Stomach (tissue), 4 donors: ENCODE measurements around the gene MZT2A.
"Not testable (repeated sequence)": the region's sequence is repeated elsewhere in the genome, so short reads cannot be mapped to it uniquely, and the experiment has no call there.

Source experiments
- EP300 ChIP-seq: sonication (generic); formaldehyde crosslinking; IDR thresholded peaks from one replicate; pipeline ENCODE4 v1.6.1; 2017; ENCODE audit warnings: antibody characterized with exemption
- POLR2A ChIP-seq, 4 donors: fragments of 450-650 bp; IDR thresholded peaks; one replicate each; pipeline ENCODE4 v1.6.1; 2016; ENCODE audit warnings: antibody characterized with exemption in 4 of 4, control low read depth in 2 of 4, mild to moderate bottlenecking in 1 of 4, moderate library complexity in 1 of 4

DNA sequence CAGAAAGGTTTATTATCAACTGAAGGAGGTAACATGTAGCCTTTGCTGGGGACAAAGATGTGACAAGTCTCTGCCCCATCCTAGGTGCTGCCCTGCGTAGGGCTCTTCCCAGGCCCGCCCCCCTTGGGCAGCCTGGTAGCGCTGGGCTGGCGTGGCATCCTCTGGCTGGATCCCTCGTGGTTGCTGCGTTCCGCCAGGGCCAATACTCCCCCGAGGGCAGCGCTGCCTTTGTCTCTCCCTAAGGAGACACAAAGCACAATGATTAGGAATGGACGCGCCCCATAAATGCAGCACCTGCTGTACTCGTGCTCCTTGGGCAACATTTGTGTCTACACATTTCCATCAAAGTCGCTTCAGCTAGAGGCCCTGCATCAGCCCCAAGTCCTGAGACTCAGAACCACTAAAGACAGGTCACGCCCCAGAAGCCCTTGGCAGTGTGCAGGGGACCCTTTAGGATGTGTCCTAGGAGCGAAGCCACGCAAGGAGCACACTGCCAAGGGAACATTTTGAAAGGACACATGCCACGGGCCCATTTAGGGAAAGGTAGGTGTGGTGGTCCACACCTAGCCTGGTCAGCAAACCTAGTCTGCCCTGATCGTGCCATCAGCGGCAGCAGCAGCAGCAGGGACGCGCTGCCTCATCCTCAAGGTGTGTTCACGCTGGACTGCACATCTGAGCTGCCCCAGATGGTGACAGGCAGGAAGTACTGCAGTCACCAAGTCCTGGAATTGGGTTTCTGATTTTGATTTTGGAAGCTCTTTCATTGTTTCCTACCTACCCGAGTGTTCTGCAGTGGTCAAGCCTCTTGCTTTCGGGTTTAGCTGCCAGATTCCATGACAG, 8.0 kb downstream of the MZT2A start:
- TF ChIP-seq EP300; POLR2A (IDR thresholded peaks at IDR 0.05): not testable (repeated sequence)
